ENCODE measurements around the gene ATRNL1.
"Not testable (repeated sequence)": the region's sequence is repeated elsewhere in the genome, so short reads cannot be mapped to it uniquely, and the experiment has no call there.

Gene ATRNL1

DNA sequence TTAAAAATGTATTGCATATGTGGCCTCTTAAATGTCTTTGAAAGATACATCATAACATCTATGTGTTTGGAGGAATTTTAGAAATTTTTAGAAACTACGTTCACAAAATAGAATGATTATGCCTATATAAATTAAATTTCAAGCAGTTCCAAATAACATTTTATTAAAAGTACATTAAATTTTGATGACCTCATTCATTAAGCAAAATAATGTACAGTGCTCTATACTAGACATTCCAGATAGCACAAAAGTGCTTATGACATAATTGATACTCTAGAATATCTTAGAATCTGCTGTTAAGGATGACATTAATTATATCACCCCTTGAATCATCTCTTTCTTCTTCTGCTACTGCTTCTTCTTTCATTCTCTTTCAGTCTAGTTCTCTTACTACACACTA is 650.9 kb downstream of the ATRNL1 start:
- Histone ChIP-seq H3K9me3 (ENCODE audit: control insufficient read depth, low read length) (no peaks in the 10 kb centered on the region), H3K4me1 (ENCODE audit: control insufficient read depth, insufficient read depth, low read length, poor library complexity, severe bottlenecking) (no peaks in the 10 kb centered on the region), H3K36me3 (ENCODE audit: control insufficient read depth, insufficient read depth, low read length) (no peaks in the 10 kb centered on the region), H3K4me3 (ENCODE audit: extremely low read depth, insufficient read depth, low read length, poor library complexity, severe bottlenecking) (no peak overlapping the region), H3K27ac (ENCODE audit: low read depth, low read length, severe bottlenecking) (no peak overlapping the region)
- WGBS, 2 experiments (ENCODE audit: insufficient coverage in 2 of 2), result no CpG with 5 or more reads among the region's 1 CpG

DNA sequence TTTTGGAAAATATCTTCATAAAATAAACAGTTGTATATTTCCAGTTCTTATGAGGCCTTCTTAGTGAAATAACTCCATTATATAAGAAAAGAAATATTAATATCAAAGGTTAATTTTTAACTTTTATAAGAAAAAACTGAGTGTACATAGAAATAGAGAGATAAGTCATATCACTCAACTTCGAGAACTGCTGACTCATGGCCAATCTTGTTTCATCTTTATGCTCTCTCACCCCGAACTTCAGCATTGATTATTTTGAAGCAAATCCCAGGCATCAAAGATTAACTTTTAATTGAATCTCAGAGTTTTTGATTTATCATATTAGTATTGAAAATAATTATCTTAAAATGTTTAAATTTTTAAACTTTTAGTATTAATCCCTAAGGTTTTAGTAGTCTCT is 652.8 kb downstream of the ATRNL1 start:
- Histone ChIP-seq H3K4me1 (ENCODE audit: control insufficient read depth, insufficient read depth, low read length, poor library complexity, severe bottlenecking) (no peaks in the 10 kb centered on the region), H3K9me3 (ENCODE audit: control insufficient read depth, low read length) (no peaks in the 10 kb centered on the region)
- WGBS, 2 experiments (ENCODE audit: insufficient coverage in 2 of 2), result no CpG with 5 or more reads among the region's 2 CpGs

DNA sequence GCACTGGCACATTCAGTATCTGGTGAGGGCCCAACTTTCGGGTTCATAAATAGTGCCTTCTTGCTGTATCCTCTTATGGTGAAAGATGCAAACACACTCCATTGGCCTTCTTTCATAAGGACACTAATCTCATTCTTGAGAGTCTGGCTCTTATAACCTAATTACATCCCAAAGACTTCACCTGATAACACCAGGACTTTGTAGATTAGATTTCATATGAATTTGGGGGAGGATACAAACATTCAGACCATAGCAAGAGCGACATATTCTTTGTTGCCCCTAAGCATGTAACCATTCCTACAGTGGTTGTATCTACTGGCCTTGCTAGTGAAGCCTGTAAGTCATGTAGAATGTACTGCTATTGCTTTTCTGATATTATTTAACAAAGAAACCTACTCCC is 654.6 kb downstream of the ATRNL1 start:
- Histone ChIP-seq H3K9me3 (ENCODE audit: control insufficient read depth, low read length) (no peaks in the 10 kb centered on the region), H3K4me1 (ENCODE audit: control insufficient read depth, insufficient read depth, low read length, poor library complexity, severe bottlenecking) (no peaks in the 10 kb centered on the region), H3K36me3 (ENCODE audit: control insufficient read depth, insufficient read depth, low read length) (no peaks in the 10 kb centered on the region), H3K27ac (ENCODE audit: low read depth, low read length, severe bottlenecking) (no peak overlapping the region), H3K4me3 (ENCODE audit: extremely low read depth, insufficient read depth, low read length, poor library complexity, severe bottlenecking) (no peak overlapping the region)
- 78 to 80% methylated on average over 1 of the region's 2 CpGs for WGBS, 2 experiments (ENCODE audit: insufficient coverage in 2 of 2)

More for the DNA sequence above, 652.8 kb downstream of the ATRNL1 start:
- H3K36me3 ChIP-seq (ENCODE audit: control insufficient read depth, insufficient read depth, low read length), result no peaks in the 10 kb centered on the region
- no peak overlapping the region for H3K4me3 ChIP-seq (ENCODE audit: extremely low read depth, insufficient read depth, low read length, poor library complexity, severe bottlenecking)
- no peak overlapping the region for H3K27ac ChIP-seq (ENCODE audit: low read depth, low read length, severe bottlenecking)

DNA sequence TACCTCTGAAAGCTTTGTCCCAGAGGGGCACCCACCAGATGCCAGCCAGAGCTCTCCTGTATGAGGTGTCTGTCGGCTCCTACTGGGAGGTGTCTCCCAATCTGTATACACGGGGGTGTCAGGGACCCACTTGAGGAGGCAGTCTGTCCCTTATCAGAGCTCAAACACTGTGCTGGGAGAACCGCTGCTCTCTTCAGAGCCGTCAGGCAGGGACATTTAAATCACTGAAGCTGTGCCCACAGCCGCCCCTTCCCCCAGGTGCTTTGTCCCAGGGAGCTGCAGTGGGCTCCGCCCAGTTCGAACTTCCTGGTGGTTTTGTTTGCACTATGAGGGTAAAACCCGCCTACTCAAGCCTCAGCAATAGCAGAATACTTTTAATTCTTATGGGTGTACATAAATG is 665.3 kb downstream of the ATRNL1 start:
- H3K4me3 ChIP-seq (ENCODE audit: extremely low read depth, insufficient read depth, low read length, poor library complexity, severe bottlenecking); H3K9me3 ChIP-seq (ENCODE audit: control insufficient read depth, low read length); H3K27ac ChIP-seq (ENCODE audit: low read depth, low read length, severe bottlenecking); H3K36me3 ChIP-seq (ENCODE audit: control insufficient read depth, insufficient read depth, low read length); H3K4me1 ChIP-seq (ENCODE audit: control insufficient read depth, insufficient read depth, low read length, poor library complexity, severe bottlenecking): not testable (repeated sequence)
- 46% methylated on average over 4 to 7 of the region's 8 CpGs for WGBS, 2 experiments (ENCODE audit: insufficient coverage in 2 of 2)

DNA sequence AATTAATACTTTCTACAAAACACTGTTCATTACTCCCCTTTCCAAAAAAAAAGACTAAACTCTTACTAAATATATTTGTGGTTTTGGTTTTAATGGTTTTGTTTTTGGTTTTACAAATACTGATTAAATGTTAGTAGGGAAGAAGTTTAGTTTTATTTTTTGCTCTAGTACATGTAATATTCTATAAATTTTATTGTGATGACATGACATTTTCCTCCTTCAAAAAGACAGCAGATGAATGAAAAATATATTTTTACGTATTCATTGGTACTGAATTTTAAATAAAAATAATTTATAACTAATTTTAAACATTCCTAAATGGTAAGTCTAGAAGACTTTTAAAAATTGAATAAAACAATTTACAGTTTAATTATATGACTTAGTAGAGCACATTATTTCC is 667.0 kb downstream of the ATRNL1 start:
- Histone ChIP-seq H3K4me3 (ENCODE audit: extremely low read depth, insufficient read depth, low read length, poor library complexity, severe bottlenecking) (no peak overlapping the region), H3K4me1 (ENCODE audit: control insufficient read depth, insufficient read depth, low read length, poor library complexity, severe bottlenecking) (no peaks in the 10 kb centered on the region), H3K9me3 (ENCODE audit: control insufficient read depth, low read length) (no peaks in the 10 kb centered on the region), H3K27ac (ENCODE audit: low read depth, low read length, severe bottlenecking) (no peak overlapping the region), H3K36me3 (ENCODE audit: control insufficient read depth, insufficient read depth, low read length) (no peaks in the 10 kb centered on the region)
- no CpG with 5 or more reads among the region's 1 CpG for WGBS, 2 experiments (ENCODE audit: insufficient coverage in 2 of 2)

DNA sequence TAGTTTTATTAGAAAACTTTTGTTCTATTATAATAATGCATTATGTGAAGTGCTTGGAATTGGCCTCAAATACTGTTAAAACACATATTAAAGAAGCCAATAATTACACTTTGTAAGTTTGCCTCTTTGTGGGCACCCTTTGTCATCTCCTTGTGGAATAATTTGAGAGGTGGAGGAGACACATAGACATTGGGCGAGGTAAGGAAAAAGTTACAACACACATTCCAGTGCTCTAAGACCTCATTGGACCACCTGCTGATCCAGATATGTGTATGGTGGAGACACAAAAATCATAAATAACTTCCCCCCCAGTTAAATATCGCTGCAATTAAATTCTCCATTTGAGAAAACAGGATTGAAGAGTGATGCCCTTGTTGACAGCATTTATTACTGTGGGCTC is 668.0 kb downstream of the ATRNL1 start:
- no peak overlapping the region for H3K27ac ChIP-seq (ENCODE audit: low read depth, low read length, severe bottlenecking)
- no CpG with 5 or more reads among the region's 2 CpGs for WGBS, 2 experiments (ENCODE audit: insufficient coverage in 2 of 2)
- no peak overlapping the region for H3K4me3 ChIP-seq (ENCODE audit: extremely low read depth, insufficient read depth, low read length, poor library complexity, severe bottlenecking)
- H3K36me3 ChIP-seq (ENCODE audit: control insufficient read depth, insufficient read depth, low read length), result no peaks in the 10 kb centered on the region
- H3K9me3 ChIP-seq (ENCODE audit: control insufficient read depth, low read length), result no peaks in the 10 kb centered on the region
- no peaks in the 10 kb centered on the region for H3K4me1 ChIP-seq (ENCODE audit: control insufficient read depth, insufficient read depth, low read length, poor library complexity, severe bottlenecking)

DNA sequence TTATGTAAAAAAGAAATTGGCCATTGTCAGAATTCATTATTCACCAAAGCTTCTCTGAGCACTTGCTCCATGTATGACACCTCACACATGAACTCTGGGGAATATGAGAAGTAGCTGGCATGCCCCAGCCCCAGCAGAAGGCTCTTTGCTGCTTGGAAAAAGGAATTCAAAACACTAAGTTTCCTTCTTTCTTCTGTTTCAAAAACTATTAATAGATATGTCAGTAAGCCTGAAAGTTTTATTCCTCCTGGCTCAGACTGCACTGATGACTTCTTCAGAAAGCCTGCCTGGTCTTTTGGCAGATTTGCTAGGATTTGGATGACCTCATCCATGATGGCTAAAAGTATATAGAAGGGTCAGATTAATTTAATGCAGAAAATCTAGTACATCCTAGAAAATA is 668.9 kb downstream of the ATRNL1 start:
- Histone ChIP-seq H3K9me3 (ENCODE audit: control insufficient read depth, low read length) (no peaks in the 10 kb centered on the region), H3K36me3 (ENCODE audit: control insufficient read depth, insufficient read depth, low read length) (no peaks in the 10 kb centered on the region), H3K27ac (ENCODE audit: low read depth, low read length, severe bottlenecking) (no peak overlapping the region), H3K4me3 (ENCODE audit: extremely low read depth, insufficient read depth, low read length, poor library complexity, severe bottlenecking) (no peak overlapping the region), H3K4me1 (ENCODE audit: control insufficient read depth, insufficient read depth, low read length, poor library complexity, severe bottlenecking) (no peaks in the 10 kb centered on the region)

DNA sequence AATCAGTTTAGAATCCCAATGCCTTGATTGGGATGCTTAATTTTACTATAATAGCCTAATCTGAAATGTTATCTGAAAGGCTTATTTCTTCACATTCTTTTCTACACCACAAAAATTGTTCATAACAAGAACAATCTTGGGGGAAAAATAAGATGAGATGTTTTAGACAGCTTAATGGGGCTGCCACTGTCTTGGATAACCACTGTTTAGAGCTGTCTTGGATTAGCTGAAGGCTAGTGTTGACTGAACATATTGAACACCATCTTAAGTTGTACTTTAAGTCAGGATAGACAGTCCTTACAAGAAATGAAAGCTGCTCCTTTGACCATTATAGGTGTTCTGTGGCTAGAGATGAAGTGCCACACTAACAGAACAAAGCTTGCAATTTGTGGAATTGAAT is 678.6 kb downstream of the ATRNL1 start:
- no peak overlapping the region for H3K27ac ChIP-seq (ENCODE audit: low read depth, low read length, severe bottlenecking)
- H3K4me1 ChIP-seq (ENCODE audit: control insufficient read depth, insufficient read depth, low read length, poor library complexity, severe bottlenecking), result no peaks in the 10 kb centered on the region
- H3K9me3 ChIP-seq (ENCODE audit: control insufficient read depth, low read length), result no peaks in the 10 kb centered on the region
- no peak overlapping the region for H3K4me3 ChIP-seq (ENCODE audit: extremely low read depth, insufficient read depth, low read length, poor library complexity, severe bottlenecking)
- no peaks in the 10 kb centered on the region for H3K36me3 ChIP-seq (ENCODE audit: control insufficient read depth, insufficient read depth, low read length)

DNA sequence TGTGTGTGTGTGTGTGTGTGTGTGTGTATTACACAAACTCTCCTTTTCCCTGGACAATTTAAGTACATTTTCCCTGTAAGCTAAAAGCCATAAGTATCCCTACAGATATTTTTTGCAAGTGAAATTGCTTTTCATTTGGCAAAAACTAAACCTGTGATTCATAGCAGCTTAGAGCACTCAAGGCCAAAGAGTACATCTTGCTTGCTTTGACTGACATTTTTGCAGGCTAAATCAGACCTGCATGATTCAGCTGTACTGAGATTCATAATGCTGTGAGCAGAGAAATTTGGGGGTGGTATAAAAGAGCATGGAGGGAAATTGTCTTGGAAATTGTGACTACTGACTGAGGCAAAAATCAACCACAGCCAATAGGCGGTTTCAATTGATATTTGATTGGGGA is 679.4 kb downstream of the ATRNL1 start:
- no peak overlapping the region for H3K27ac ChIP-seq (ENCODE audit: low read depth, low read length, severe bottlenecking)
- H3K9me3 ChIP-seq (ENCODE audit: control insufficient read depth, low read length), result no peaks in the 10 kb centered on the region
- WGBS, 2 experiments (ENCODE audit: insufficient coverage in 2 of 2), result no CpG with 5 or more reads among the region's 1 CpG
- no peaks in the 10 kb centered on the region for H3K36me3 ChIP-seq (ENCODE audit: control insufficient read depth, insufficient read depth, low read length)
- H3K4me3 ChIP-seq (ENCODE audit: extremely low read depth, insufficient read depth, low read length, poor library complexity, severe bottlenecking), result no peak overlapping the region
- H3K4me1 ChIP-seq (ENCODE audit: control insufficient read depth, insufficient read depth, low read length, poor library complexity, severe bottlenecking), result no peaks in the 10 kb centered on the region

DNA sequence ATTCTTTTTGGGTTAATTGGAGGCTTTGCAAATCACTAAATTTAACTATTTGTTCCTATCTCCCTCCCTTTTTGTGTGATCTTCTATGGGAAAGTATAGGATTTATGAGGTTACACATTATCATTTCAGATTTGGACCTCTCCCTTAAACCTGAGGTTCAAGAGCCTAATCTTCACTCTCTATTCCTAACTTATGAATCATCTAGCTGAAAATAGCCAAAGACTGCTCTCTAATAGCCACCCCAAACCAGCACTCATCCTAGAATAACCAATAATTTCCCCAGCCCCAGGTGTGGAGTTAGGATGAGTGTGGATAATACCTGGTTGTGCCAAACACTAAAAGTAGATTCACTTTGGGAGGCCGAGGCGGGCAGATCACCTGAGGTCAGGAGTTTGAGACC is 680.7 kb downstream of the ATRNL1 start:
- H3K36me3 ChIP-seq (ENCODE audit: control insufficient read depth, insufficient read depth, low read length), result no peaks in the 10 kb centered on the region
- 90% methylated on average over 2 of the region's 2 CpGs; no CpG with 5 or more reads in 1 of the 2 experiments for WGBS, 2 experiments (ENCODE audit: insufficient coverage in 2 of 2)
- H3K4me1 ChIP-seq (ENCODE audit: control insufficient read depth, insufficient read depth, low read length, poor library complexity, severe bottlenecking), result no peaks in the 10 kb centered on the region

DNA sequence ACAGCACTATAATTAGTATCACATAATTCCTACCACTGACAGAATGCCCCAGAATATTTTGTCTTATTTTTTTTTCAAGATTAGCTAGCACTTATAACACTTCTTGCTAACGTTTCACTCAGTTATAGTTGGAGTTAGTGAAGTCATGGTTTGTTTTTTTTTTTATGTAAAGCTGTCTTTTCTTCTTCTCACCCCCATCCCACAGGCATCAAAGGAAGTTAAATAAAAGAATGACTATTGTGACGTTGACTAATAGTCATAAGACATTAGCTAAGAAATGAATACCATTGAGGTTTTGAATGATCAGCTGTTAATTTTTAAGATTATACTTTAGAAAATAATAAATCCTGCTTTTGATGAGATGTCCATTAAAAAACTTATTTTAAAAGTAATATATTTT is 681.6 kb downstream of the ATRNL1 start:
- H3K4me1 ChIP-seq (ENCODE audit: control insufficient read depth, insufficient read depth, low read length, poor library complexity, severe bottlenecking), result no peaks in the 10 kb centered on the region
- H3K4me3 ChIP-seq (ENCODE audit: extremely low read depth, insufficient read depth, low read length, poor library complexity, severe bottlenecking), result no peak overlapping the region
- no CpG with 5 or more reads among the region's 2 CpGs for WGBS, 2 experiments (ENCODE audit: insufficient coverage in 2 of 2)
- no peaks in the 10 kb centered on the region for H3K9me3 ChIP-seq (ENCODE audit: control insufficient read depth, low read length)
- no peak overlapping the region for H3K27ac ChIP-seq (ENCODE audit: low read depth, low read length, severe bottlenecking)
- no peaks in the 10 kb centered on the region for H3K36me3 ChIP-seq (ENCODE audit: control insufficient read depth, insufficient read depth, low read length)

More for the DNA sequence above, 680.7 kb downstream of the ATRNL1 start:
- no peak overlapping the region for H3K4me3 ChIP-seq (ENCODE audit: extremely low read depth, insufficient read depth, low read length, poor library complexity, severe bottlenecking)
- no peak overlapping the region for H3K27ac ChIP-seq (ENCODE audit: low read depth, low read length, severe bottlenecking)
- H3K9me3 ChIP-seq (ENCODE audit: control insufficient read depth, low read length), result no peaks in the 10 kb centered on the region

DNA sequence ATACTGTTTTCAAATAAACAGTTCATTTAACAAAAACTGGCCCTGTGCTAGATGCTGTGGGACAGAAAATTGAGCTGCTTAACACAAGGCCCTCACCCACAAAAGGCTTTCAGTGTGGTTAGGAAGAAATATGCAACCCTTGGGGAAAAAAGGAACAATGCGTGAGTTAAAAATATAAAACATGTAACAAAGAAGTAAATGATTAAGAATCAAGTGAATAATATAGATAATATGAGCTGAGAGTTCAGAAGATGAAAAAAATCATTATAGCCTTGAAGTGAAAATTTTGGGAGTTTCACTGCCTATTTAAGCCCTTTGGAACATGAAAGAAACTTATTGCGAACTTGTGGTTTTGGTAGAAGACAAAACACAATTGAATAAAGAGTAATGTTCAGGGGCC is 684.5 kb downstream of the ATRNL1 start:
- no peaks in the 10 kb centered on the region for H3K36me3 ChIP-seq (ENCODE audit: control insufficient read depth, insufficient read depth, low read length)
- no peaks in the 10 kb centered on the region for H3K9me3 ChIP-seq (ENCODE audit: control insufficient read depth, low read length)
- 71 to 86% methylated on average over 1 of the region's 2 CpGs for WGBS, 2 experiments (ENCODE audit: insufficient coverage in 2 of 2)
- no peaks in the 10 kb centered on the region for H3K4me1 ChIP-seq (ENCODE audit: control insufficient read depth, insufficient read depth, low read length, poor library complexity, severe bottlenecking)
- no peak overlapping the region for H3K27ac ChIP-seq (ENCODE audit: low read depth, low read length, severe bottlenecking)
- no peak overlapping the region for H3K4me3 ChIP-seq (ENCODE audit: extremely low read depth, insufficient read depth, low read length, poor library complexity, severe bottlenecking)

Measured in mesodermal cell (in vitro differentiated cells).